Osteocyte (in vitro differentiated cells): ENCODE data around the gene METTL5. TPM values are rescaled to one million over a fixed set of nuclear protein-coding genes. Genes with fewer than 3 reads are reported as not detected.

ENCODE experiments used
- DNase-seq: peaks from one replicate; pipeline ENCODE4 v3.0.0; 2021; ENCODE audit warnings: mixed read lengths; ENCODE audit not compliant: unreplicated experiment; ENCODE audit errors: extremely low spot score
- H3K27ac Mint-ChIP-seq: one replicate; pipeline ENCODE4 v1.8.0; 2021; ENCODE audit warnings: mild to moderate bottlenecking, mixed read lengths; ENCODE audit not compliant: unreplicated experiment
- H3K27me3 Mint-ChIP-seq: one replicate; pipeline ENCODE4 v1.8.0; 2021; ENCODE audit warnings: mixed read lengths; ENCODE audit not compliant: unreplicated experiment
- H3K36me3 Mint-ChIP-seq: one replicate; pipeline ENCODE4 v1.8.0; 2021; ENCODE audit warnings: mixed read lengths; ENCODE audit not compliant: unreplicated experiment
- H3K4me1 Mint-ChIP-seq: one replicate; pipeline ENCODE4 v1.8.0; 2021; ENCODE audit warnings: mixed read lengths; ENCODE audit not compliant: unreplicated experiment
- H3K4me3 Mint-ChIP-seq: one replicate; pipeline ENCODE4 v1.8.0; 2021; ENCODE audit warnings: mild to moderate bottlenecking, moderate library complexity, mixed read lengths; ENCODE audit not compliant: unreplicated experiment
- H3K9me3 Mint-ChIP-seq: one replicate; pipeline ENCODE4 v1.8.0; 2021; ENCODE audit warnings: mixed read lengths; ENCODE audit not compliant: unreplicated experiment
- CTCF ChIP-seq: fragments of 200-600 bp; sonication (generic); IDR thresholded peaks from 2 replicates; pipeline ENCODE4 v1.5.0; 2021; ENCODE audit warnings: antibody characterized with exemption, mild to moderate bottlenecking, moderate library complexity
- total RNA-seq: library from RNA; stranded (reverse); gene quantifications from 2 replicates; pipeline ENCODE4 v1.2.1, GENCODE V29; 2021

METTL5 gene
- total RNA-seq, 1 donor from 2014 or later: 37.6 TPM

DNA sequence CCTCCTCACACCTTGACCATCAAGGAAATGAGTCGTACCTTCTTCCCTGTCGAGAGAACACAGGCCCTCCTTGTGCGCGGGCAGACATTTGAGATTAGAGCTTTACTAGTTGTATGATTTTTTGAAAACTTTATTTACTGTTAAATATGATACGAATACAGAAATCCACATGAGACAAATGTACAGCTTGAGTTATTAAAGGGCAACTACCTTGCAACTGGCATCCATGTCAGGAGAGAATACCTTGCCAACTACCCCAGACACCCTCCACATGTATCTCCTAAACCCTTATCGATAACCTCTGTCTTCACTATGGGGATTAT, 62.8 kb downstream of the METTL5 start:
- Mint-ChIP-seq H3K4me1 (peaks cover 8% of the 10 kb centered on the region), H3K36me3 (no peaks in the 10 kb centered on the region), H3K27ac (no peak overlapping the region), H3K4me3 (no peak overlapping the region), H3K9me3 (no peaks in the 10 kb centered on the region), H3K27me3 (no peaks in the 10 kb centered on the region)
- DNase-seq: no peak
- TF ChIP-seq CTCF: no peak

Other genes starting within 250 kb of the METTL5 start
- gene PPIG, start 240.6 kb downstream of the METTL5 start, total RNA-seq: 44.3 and 45.9 TPM in 2 replicates
- gene CFAP210, start 130.5 kb downstream of the METTL5 start, total RNA-seq: 0.94 TPM in 1 of 2 replicates, not detected in the other
- 4.8 and 5.3 TPM in 2 replicates for gene PHOSPHO2, start 130.4 kb downstream of the METTL5 start, total RNA-seq
- gene KLHL23, start 91.1 kb downstream of the METTL5 start, total RNA-seq: 7.1 and 7.9 TPM in 2 replicates
- 103 and 111 TPM in 2 replicates for gene SSB, start 26.0 kb downstream of the METTL5 start, total RNA-seq
- gene UBR3, start 2.5 kb upstream of the METTL5 start, total RNA-seq: 34.5 and 38.0 TPM in 2 replicates